Measurements from ENCODE around the gene AGBL3. TPM values are rescaled to one million over a fixed set of nuclear protein-coding genes. Genes with fewer than 3 reads are reported as not detected.

Gene AGBL3
- total and polyA plus RNA-seq, 2 of the 8 experiments (the other 6 are each of a cell fraction or from before 2014, with no cell fraction given), result 1.1 to 1.9 TPM

DNA sequence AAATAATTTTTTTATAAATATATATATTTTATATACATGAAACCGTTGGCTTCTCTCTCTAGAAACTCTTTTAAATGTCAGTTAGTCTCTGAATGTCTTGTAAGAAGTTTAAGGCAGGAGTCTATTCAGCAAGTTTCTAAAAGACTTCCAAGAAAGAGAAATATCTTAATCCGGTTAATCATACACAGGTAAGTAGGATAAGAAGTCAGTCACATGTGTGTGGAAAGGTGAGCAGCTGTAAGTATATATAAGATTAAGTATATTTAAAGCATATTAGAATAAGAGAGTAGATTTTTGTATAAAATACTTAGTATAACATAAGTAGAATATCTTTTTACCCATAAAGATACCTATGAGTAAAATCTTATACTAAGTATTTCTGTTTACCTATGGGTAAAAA is 48.9 kb downstream of the AGBL3 start (continued):
- TF ChIP-seq SIN3A (conservative IDR thresholded peaks at IDR 0.05 in 1 of 2, IDR thresholded peaks at IDR 0.05 in 1 of 2; ENCODE audit: low read depth in 1 of 2, low read length in 2 of 2) (no peak), CTBP2 (IDR thresholded peaks at IDR 0.05; ENCODE audit: borderline replicate concordance, insufficient read depth, insufficient read length, low read length) (no peak), BACH1 (IDR thresholded peaks at IDR 0.05; ENCODE audit: low read length) (no peak)
- TF ChIP-seq, protein P1, sequence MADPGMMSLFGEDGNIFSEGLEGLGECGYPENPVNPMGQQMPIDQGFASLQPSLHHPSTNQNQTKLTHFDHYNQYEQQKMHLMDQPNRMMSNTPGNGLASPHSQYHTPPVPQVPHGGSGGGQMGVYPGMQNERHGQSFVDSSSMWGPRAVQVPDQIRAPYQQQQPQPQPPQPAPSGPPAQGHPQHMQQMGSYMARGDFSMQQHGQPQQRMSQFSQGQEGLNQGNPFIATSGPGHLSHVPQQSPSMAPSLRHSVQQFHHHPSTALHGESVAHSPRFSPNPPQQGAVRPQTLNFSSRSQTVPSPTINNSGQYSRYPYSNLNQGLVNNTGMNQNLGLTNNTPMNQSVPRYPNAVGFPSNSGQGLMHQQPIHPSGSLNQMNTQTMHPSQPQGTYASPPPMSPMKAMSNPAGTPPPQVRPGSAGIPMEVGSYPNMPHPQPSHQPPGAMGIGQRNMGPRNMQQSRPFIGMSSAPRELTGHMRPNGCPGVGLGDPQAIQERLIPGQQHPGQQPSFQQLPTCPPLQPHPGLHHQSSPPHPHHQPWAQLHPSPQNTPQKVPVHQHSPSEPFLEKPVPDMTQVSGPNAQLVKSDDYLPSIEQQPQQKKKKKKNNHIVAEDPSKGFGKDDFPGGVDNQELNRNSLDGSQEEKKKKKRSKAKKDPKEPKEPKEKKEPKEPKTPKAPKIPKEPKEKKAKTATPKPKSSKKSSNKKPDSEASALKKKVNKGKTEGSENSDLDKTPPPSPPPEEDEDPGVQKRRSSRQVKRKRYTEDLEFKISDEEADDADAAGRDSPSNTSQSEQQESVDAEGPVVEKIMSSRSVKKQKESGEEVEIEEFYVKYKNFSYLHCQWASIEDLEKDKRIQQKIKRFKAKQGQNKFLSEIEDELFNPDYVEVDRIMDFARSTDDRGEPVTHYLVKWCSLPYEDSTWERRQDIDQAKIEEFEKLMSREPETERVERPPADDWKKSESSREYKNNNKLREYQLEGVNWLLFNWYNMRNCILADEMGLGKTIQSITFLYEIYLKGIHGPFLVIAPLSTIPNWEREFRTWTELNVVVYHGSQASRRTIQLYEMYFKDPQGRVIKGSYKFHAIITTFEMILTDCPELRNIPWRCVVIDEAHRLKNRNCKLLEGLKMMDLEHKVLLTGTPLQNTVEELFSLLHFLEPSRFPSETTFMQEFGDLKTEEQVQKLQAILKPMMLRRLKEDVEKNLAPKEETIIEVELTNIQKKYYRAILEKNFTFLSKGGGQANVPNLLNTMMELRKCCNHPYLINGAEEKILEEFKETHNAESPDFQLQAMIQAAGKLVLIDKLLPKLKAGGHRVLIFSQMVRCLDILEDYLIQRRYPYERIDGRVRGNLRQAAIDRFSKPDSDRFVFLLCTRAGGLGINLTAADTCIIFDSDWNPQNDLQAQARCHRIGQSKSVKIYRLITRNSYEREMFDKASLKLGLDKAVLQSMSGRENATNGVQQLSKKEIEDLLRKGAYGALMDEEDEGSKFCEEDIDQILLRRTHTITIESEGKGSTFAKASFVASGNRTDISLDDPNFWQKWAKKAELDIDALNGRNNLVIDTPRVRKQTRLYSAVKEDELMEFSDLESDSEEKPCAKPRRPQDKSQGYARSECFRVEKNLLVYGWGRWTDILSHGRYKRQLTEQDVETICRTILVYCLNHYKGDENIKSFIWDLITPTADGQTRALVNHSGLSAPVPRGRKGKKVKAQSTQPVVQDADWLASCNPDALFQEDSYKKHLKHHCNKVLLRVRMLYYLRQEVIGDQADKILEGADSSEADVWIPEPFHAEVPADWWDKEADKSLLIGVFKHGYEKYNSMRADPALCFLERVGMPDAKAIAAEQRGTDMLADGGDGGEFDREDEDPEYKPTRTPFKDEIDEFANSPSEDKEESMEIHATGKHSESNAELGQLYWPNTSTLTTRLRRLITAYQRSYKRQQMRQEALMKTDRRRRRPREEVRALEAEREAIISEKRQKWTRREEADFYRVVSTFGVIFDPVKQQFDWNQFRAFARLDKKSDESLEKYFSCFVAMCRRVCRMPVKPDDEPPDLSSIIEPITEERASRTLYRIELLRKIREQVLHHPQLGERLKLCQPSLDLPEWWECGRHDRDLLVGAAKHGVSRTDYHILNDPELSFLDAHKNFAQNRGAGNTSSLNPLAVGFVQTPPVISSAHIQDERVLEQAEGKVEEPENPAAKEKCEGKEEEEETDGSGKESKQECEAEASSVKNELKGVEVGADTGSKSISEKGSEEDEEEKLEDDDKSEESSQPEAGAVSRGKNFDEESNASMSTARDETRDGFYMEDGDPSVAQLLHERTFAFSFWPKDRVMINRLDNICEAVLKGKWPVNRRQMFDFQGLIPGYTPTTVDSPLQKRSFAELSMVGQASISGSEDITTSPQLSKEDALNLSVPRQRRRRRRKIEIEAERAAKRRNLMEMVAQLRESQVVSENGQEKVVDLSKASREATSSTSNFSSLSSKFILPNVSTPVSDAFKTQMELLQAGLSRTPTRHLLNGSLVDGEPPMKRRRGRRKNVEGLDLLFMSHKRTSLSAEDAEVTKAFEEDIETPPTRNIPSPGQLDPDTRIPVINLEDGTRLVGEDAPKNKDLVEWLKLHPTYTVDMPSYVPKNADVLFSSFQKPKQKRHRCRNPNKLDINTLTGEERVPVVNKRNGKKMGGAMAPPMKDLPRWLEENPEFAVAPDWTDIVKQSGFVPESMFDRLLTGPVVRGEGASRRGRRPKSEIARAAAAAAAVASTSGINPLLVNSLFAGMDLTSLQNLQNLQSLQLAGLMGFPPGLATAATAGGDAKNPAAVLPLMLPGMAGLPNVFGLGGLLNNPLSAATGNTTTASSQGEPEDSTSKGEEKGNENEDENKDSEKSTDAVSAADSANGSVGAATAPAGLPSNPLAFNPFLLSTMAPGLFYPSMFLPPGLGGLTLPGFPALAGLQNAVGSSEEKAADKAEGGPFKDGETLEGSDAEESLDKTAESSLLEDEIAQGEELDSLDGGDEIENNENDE (IDR thresholded peaks at IDR 0.05; ENCODE audit: insufficient replicate concordance, low read length), result no peak

All from H1 (cell line).